Upper lobe of left lung (tissue), 4 donors: ENCODE results near the gene CYB5R3.

ENCODE experiments used
- EP300 ChIP-seq, 4 donors: sonication (generic); formaldehyde crosslinking; IDR thresholded peaks; one replicate each; pipeline ENCODE4 v1.5.1; 2017; ENCODE audit warnings: antibody characterized with exemption in 4 of 4, control low read depth in 2 of 4
- POLR2A ChIP-seq, 4 donors: fragments of 450-650 bp; IDR thresholded peaks; one replicate each; pipeline ENCODE4 v1.5.1; 2016 to 2017; ENCODE audit warnings: antibody characterized with exemption in 4 of 4, mild to moderate bottlenecking in 2 of 4

GRCh38 chr22:42584364-42584940, 64.7 kb downstream of the CYB5R3 start:
- TF ChIP-seq POLR2A (IDR thresholded peaks at IDR 0.05), result no peak
- no peak for TF ChIP-seq EP300 (IDR thresholded peaks at IDR 0.05)
